NB4 (cell line): ENCODE data around the gene HS6ST1.

Source experiments
- MYC ChIP-seq: IDR thresholded peaks from 2 replicates; pipeline ENCODE4 v1.6.1; 2011; ENCODE audit warnings: low read depth, low read length
- POLR2A ChIP-seq: IDR thresholded peaks from 2 replicates; pipeline ENCODE4 v1.6.1; 2011; ENCODE audit warnings: mild to moderate bottlenecking; ENCODE audit not compliant: insufficient read length; ENCODE audit errors: extremely low read depth
- TF ChIP-seq, protein P1 (sequence below): IDR thresholded peaks from one replicate; pipeline ENCODE4 v1.5.1; 2012; ENCODE audit warnings: low read depth, low read length

DNA sequence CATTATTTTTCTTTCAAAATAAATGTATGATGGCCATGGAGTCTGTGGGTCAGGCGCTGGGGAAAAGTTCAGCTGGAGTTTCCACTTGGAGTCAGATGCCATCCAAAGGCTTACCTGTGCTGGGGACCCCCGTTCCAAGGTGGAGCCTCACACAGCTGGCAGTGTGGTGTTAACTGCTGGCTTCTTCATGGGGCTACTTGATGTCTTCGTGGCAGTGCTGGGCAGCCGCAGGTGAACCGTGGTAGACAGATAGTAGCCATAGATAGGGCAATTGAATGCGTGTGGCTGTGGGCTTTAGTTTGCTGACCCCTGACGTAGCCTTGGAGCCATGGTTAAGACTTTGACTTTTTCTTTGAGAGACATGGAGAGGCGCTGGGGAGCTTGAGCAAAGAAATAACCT is 83.1 kb downstream of the HS6ST1 start:
- TF ChIP-seq, protein P1, sequence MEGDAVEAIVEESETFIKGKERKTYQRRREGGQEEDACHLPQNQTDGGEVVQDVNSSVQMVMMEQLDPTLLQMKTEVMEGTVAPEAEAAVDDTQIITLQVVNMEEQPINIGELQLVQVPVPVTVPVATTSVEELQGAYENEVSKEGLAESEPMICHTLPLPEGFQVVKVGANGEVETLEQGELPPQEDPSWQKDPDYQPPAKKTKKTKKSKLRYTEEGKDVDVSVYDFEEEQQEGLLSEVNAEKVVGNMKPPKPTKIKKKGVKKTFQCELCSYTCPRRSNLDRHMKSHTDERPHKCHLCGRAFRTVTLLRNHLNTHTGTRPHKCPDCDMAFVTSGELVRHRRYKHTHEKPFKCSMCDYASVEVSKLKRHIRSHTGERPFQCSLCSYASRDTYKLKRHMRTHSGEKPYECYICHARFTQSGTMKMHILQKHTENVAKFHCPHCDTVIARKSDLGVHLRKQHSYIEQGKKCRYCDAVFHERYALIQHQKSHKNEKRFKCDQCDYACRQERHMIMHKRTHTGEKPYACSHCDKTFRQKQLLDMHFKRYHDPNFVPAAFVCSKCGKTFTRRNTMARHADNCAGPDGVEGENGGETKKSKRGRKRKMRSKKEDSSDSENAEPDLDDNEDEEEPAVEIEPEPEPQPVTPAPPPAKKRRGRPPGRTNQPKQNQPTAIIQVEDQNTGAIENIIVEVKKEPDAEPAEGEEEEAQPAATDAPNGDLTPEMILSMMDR, result no peak
- TF ChIP-seq POLR2A, result no peak
- no peak for TF ChIP-seq MYC
